Measurements from ENCODE around the gene MPC2. TPM values are rescaled to one million over a fixed set of nuclear protein-coding genes. Genes with fewer than 3 reads are reported as not detected.

Gene MPC2
- total RNA-seq, 1 donor from 2014 or later = 33.7 TPM

GRCh38 chr1:167910530-167910929 is 26.3 kb downstream of the MPC2 start:
- H3K4me1 Mint-ChIP-seq (ENCODE audit: unreplicated experiment) = peaks cover 6% of the 10 kb centered on the region
- H3K36me3 Mint-ChIP-seq (ENCODE audit: low read depth, unreplicated experiment) = peaks cover 12% of the 10 kb centered on the region
- H3K9me3 Mint-ChIP-seq (ENCODE audit: unreplicated experiment) = peaks cover 5% of the 10 kb centered on the region
- TF ChIP-seq CTCF (IDR thresholded peaks at IDR 0.05; ENCODE audit: unreplicated experiment) = no peak
- no peak overlapping the region for H3K4me3 Mint-ChIP-seq (ENCODE audit: unreplicated experiment)
- no peaks in the 10 kb centered on the region for H3K27me3 Mint-ChIP-seq (ENCODE audit: unreplicated experiment)
- DNase-seq (ENCODE audit: low spot score) = no peak
- H3K27ac Mint-ChIP-seq (ENCODE audit: unreplicated experiment) = no peak overlapping the region

GRCh38 chr1:167909691-167910180 is 27.1 kb downstream of the MPC2 start:
- no peak overlapping the region for H3K27ac Mint-ChIP-seq (ENCODE audit: unreplicated experiment)
- DNase-seq (ENCODE audit: low spot score) = no peak
- no peak for TF ChIP-seq CTCF (IDR thresholded peaks at IDR 0.05; ENCODE audit: unreplicated experiment)
- H3K4me1 Mint-ChIP-seq (ENCODE audit: unreplicated experiment) = peaks cover 14% of the 10 kb centered on the region
- H3K36me3 Mint-ChIP-seq (ENCODE audit: low read depth, unreplicated experiment) = peaks cover 12% of the 10 kb centered on the region
- peaks cover 5% of the 10 kb centered on the region for H3K9me3 Mint-ChIP-seq (ENCODE audit: unreplicated experiment)
- H3K27me3 Mint-ChIP-seq (ENCODE audit: unreplicated experiment) = no peaks in the 10 kb centered on the region
- no peak overlapping the region for H3K4me3 Mint-ChIP-seq (ENCODE audit: unreplicated experiment)

GRCh38 chr1:167905671-167906070 is 31.2 kb downstream of the MPC2 start:
- no peak for TF ChIP-seq CTCF (IDR thresholded peaks at IDR 0.05; ENCODE audit: unreplicated experiment)
- Mint-ChIP-seq H3K36me3 (ENCODE audit: low read depth, unreplicated experiment) (peaks cover 8% of the 10 kb centered on the region), H3K27me3 (ENCODE audit: unreplicated experiment) (peaks cover 1% of the 10 kb centered on the region), H3K9me3 (ENCODE audit: unreplicated experiment) (peaks cover 5% of the 10 kb centered on the region), H3K4me3 (ENCODE audit: unreplicated experiment) (no peak overlapping the region), H3K27ac (ENCODE audit: unreplicated experiment) (peak overlapping the region; percentile 88), H3K4me1 (ENCODE audit: unreplicated experiment) (peaks cover 18% of the 10 kb centered on the region)
- no peak for DNase-seq (ENCODE audit: low spot score)

- no peak for DNase-seq (ENCODE audit: low spot score)
- Mint-ChIP-seq H3K36me3 (ENCODE audit: low read depth, unreplicated experiment) (peaks cover 4% of the 10 kb centered on the region), H3K27me3 (ENCODE audit: unreplicated experiment) (peaks cover 1% of the 10 kb centered on the region), H3K27ac (ENCODE audit: unreplicated experiment) (peak overlapping the region; percentile 88), H3K4me3 (ENCODE audit: unreplicated experiment) (no peak overlapping the region), H3K9me3 (ENCODE audit: unreplicated experiment) (peaks cover 3% of the 10 kb centered on the region), H3K4me1 (ENCODE audit: unreplicated experiment) (peaks cover 18% of the 10 kb centered on the region)
- no peak for TF ChIP-seq CTCF (IDR thresholded peaks at IDR 0.05; ENCODE audit: unreplicated experiment)
These were observed 31.7 kb downstream of the MPC2 start for GRCh38 chr1:167905182-167905581.

GRCh38 chr1:167904652-167905130 is 32.2 kb downstream of the MPC2 start:
- Mint-ChIP-seq H3K4me1 (ENCODE audit: unreplicated experiment) (peaks cover 18% of the 10 kb centered on the region), H3K9me3 (ENCODE audit: unreplicated experiment) (no peaks in the 10 kb centered on the region), H3K4me3 (ENCODE audit: unreplicated experiment) (no peak overlapping the region), H3K27ac (ENCODE audit: unreplicated experiment) (peak overlapping the region; percentile 10), H3K27me3 (ENCODE audit: unreplicated experiment) (peaks cover 1% of the 10 kb centered on the region), H3K36me3 (ENCODE audit: low read depth, unreplicated experiment) (no peaks in the 10 kb centered on the region)
- TF ChIP-seq CTCF (IDR thresholded peaks at IDR 0.05; ENCODE audit: unreplicated experiment) = no peak
- DNase-seq (ENCODE audit: low spot score) = no peak
